ENCODE measurements around the gene SV2C. TPM values are rescaled to one million over a fixed set of nuclear protein-coding genes. Genes with fewer than 3 reads are reported as not detected.

SV2C gene
- total RNA-seq, 1 experiment from 2014 or later = 0.09 TPM

DNA sequence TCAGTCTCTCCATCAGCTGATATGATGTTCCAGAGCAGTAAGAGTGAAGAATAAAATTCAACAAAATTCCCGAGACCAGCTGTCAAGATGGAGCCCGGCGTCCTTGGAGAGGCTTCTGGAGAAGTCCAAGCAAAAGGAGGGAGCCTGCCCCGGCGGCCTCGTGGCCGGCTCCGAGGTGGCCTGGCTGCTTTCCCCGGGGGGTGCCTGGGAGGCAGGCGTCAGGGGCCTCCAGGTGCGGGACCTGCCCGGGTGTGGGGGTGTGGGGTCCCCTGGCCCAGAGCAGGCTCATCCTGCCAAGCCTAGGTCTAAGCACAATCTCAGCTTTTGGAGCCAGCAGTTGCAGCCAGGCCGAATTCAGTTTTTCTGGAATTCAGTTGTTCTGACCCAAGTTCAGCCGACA is 197.3 kb downstream of the SV2C start (continued):
- TF ChIP-seq ZNF396 (CRISPR knock-in tag; IDR thresholded peaks at IDR 0.05; ENCODE audit: borderline replicate concordance) (no peak), SMAD3 (CRISPR knock-in tag; IDR thresholded peaks at IDR 0.05; ENCODE audit: borderline replicate concordance) (no peak)
- TF ChIP-seq, protein P1, sequence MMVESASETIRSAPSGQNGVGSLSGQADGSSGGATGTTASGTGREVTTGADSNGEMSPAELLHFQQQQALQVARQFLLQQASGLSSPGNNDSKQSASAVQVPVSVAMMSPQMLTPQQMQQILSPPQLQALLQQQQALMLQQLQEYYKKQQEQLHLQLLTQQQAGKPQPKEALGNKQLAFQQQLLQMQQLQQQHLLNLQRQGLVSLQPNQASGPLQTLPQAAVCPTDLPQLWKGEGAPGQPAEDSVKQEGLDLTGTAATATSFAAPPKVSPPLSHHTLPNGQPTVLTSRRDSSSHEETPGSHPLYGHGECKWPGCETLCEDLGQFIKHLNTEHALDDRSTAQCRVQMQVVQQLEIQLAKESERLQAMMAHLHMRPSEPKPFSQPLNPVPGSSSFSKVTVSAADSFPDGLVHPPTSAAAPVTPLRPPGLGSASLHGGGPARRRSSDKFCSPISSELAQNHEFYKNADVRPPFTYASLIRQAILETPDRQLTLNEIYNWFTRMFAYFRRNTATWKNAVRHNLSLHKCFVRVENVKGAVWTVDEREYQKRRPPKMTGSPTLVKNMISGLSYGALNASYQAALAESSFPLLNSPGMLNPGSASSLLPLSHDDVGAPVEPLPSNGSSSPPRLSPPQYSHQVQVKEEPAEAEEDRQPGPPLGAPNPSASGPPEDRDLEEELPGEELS (CRISPR knock-in tag; IDR thresholded peaks at IDR 0.05) = no peak

DNA sequence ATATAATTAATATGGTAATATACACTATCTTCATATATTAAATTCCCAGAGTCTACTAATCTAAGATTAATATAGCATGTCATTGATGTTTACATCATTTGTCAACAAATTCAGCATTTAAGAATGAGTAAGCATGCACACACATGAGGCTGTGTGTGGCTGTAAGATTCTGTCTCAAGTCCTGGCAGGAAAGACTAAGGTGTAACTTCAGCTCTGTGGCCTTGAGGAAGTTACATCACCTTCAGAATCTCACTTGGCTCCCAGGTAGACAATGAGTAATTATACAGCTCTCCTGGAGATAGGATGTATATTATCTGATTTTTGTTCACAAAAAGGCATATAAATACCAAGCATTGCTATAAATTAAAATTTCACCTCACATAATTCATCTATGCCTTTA is 200.5 kb downstream of the SV2C start:
- ChIA-PET POLR2A (no interaction called here), CTCF (no interaction called here)
- H3K36me3 Mint-ChIP-seq = no peaks in the 10 kb centered on the region
- no peaks in the 10 kb centered on the region for H3K4me1 Mint-ChIP-seq
- no peaks in the 10 kb centered on the region for H3K27me3 Mint-ChIP-seq (ENCODE audit: low read depth)
- H3K27ac Mint-ChIP-seq = no peak overlapping the region
- TF ChIP-seq GRHL2 (CRISPR knock-in tag; IDR thresholded peaks at IDR 0.05; ENCODE audit: insufficient replicate concordance, severe bottlenecking) (no peak), RELA (CRISPR knock-in tag; IDR thresholded peaks at IDR 0.05; ENCODE audit: borderline replicate concordance) (no peak), GTF2I (CRISPR knock-in tag; conservative IDR thresholded peaks at IDR 0.05) (no peak), NR3C1 (CRISPR knock-in tag; conservative IDR thresholded peaks at IDR 0.05; ENCODE audit: low read depth) (no peak), SOX15 (CRISPR knock-in tag; IDR thresholded peaks at IDR 0.05) (no peak), ZNF671 (CRISPR knock-in tag; IDR thresholded peaks at IDR 0.05) (no peak)
- TF ChIP-seq, protein P2, sequence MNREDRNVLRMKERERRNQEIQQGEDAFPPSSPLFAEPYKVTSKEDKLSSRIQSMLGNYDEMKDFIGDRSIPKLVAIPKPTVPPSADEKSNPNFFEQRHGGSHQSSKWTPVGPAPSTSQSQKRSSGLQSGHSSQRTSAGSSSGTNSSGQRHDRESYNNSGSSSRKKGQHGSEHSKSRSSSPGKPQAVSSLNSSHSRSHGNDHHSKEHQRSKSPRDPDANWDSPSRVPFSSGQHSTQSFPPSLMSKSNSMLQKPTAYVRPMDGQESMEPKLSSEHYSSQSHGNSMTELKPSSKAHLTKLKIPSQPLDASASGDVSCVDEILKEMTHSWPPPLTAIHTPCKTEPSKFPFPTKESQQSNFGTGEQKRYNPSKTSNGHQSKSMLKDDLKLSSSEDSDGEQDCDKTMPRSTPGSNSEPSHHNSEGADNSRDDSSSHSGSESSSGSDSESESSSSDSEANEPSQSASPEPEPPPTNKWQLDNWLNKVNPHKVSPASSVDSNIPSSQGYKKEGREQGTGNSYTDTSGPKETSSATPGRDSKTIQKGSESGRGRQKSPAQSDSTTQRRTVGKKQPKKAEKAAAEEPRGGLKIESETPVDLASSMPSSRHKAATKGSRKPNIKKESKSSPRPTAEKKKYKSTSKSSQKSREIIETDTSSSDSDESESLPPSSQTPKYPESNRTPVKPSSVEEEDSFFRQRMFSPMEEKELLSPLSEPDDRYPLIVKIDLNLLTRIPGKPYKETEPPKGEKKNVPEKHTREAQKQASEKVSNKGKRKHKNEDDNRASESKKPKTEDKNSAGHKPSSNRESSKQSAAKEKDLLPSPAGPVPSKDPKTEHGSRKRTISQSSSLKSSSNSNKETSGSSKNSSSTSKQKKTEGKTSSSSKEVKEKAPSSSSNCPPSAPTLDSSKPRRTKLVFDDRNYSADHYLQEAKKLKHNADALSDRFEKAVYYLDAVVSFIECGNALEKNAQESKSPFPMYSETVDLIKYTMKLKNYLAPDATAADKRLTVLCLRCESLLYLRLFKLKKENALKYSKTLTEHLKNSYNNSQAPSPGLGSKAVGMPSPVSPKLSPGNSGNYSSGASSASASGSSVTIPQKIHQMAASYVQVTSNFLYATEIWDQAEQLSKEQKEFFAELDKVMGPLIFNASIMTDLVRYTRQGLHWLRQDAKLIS (CRISPR knock-in tag; IDR thresholded peaks at IDR 0.05; ENCODE audit: borderline replicate concordance) = no peak
- H3K9me3 Mint-ChIP-seq = no peaks in the 10 kb centered on the region
- no peak for DNase-seq (ENCODE audit: low spot score)
- no peak overlapping the region for H3K4me3 Mint-ChIP-seq
- ATAC-seq = no peak

DNA sequence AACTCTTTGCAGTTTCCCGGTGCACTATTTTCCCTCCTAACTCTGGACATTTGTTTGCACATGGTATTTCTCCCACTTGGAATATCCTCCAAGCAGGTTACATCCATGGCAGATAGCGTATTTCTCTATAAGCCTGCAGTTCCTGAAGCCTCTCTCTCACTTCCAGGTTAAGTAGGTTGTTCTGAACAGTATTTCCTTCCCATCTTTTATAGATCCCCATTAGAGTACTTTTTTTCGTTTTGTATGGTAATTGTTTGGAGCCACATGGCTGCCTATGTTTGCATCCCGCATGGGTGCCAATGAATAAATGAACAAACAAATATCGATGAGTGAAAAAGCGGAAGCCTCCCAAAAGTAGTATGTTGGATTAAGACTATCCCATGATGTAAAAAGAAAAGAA is 206.5 kb downstream of the SV2C start:
- Mint-ChIP-seq H3K27ac (no peak overlapping the region), H3K4me1 (peaks cover 10% of the 10 kb centered on the region), H3K36me3 (no peaks in the 10 kb centered on the region), H3K27me3 (ENCODE audit: low read depth) (no peaks in the 10 kb centered on the region), H3K4me3 (no peak overlapping the region), H3K9me3 (no peaks in the 10 kb centered on the region)
- ChIA-PET POLR2A (no interaction called here), CTCF (no interaction called here)
- DNase-seq (ENCODE audit: low spot score) (no peak), ATAC-seq (no peak)
- TF ChIP-seq, protein P3, sequence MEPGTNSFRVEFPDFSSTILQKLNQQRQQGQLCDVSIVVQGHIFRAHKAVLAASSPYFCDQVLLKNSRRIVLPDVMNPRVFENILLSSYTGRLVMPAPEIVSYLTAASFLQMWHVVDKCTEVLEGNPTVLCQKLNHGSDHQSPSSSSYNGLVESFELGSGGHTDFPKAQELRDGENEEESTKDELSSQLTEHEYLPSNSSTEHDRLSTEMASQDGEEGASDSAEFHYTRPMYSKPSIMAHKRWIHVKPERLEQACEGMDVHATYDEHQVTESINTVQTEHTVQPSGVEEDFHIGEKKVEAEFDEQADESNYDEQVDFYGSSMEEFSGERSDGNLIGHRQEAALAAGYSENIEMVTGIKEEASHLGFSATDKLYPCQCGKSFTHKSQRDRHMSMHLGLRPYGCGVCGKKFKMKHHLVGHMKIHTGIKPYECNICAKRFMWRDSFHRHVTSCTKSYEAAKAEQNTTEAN (CRISPR knock-in tag; IDR thresholded peaks at IDR 0.05) = no peak
- TF ChIP-seq SP1 (CRISPR knock-in tag; conservative IDR thresholded peaks at IDR 0.05) (no peak), ZNF138 (CRISPR knock-in tag; conservative IDR thresholded peaks at IDR 0.05) (no peak), CBFB (CRISPR knock-in tag; IDR thresholded peaks at IDR 0.05; ENCODE audit: low read depth) (no peak), TCF7 (CRISPR knock-in tag; IDR thresholded peaks at IDR 0.05; ENCODE audit: low read depth) (no peak)
- TF ChIP-seq, protein P4, sequence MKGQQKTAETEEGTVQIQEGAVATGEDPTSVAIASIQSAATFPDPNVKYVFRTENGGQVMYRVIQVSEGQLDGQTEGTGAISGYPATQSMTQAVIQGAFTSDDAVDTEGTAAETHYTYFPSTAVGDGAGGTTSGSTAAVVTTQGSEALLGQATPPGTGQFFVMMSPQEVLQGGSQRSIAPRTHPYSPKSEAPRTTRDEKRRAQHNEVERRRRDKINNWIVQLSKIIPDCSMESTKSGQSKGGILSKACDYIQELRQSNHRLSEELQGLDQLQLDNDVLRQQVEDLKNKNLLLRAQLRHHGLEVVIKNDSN (CRISPR knock-in tag; IDR thresholded peaks at IDR 0.05) = no peak
- TF ChIP-seq, protein P5, sequence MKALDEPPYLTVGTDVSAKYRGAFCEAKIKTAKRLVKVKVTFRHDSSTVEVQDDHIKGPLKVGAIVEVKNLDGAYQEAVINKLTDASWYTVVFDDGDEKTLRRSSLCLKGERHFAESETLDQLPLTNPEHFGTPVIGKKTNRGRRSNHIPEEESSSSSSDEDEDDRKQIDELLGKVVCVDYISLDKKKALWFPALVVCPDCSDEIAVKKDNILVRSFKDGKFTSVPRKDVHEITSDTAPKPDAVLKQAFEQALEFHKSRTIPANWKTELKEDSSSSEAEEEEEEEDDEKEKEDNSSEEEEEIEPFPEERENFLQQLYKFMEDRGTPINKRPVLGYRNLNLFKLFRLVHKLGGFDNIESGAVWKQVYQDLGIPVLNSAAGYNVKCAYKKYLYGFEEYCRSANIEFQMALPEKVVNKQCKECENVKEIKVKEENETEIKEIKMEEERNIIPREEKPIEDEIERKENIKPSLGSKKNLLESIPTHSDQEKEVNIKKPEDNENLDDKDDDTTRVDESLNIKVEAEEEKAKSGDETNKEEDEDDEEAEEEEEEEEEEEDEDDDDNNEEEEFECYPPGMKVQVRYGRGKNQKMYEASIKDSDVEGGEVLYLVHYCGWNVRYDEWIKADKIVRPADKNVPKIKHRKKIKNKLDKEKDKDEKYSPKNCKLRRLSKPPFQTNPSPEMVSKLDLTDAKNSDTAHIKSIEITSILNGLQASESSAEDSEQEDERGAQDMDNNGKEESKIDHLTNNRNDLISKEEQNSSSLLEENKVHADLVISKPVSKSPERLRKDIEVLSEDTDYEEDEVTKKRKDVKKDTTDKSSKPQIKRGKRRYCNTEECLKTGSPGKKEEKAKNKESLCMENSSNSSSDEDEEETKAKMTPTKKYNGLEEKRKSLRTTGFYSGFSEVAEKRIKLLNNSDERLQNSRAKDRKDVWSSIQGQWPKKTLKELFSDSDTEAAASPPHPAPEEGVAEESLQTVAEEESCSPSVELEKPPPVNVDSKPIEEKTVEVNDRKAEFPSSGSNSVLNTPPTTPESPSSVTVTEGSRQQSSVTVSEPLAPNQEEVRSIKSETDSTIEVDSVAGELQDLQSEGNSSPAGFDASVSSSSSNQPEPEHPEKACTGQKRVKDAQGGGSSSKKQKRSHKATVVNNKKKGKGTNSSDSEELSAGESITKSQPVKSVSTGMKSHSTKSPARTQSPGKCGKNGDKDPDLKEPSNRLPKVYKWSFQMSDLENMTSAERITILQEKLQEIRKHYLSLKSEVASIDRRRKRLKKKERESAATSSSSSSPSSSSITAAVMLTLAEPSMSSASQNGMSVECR (CRISPR knock-in tag; IDR thresholded peaks at IDR 0.05; ENCODE audit: borderline replicate concordance) = no peak
- TF ChIP-seq, protein P6, sequence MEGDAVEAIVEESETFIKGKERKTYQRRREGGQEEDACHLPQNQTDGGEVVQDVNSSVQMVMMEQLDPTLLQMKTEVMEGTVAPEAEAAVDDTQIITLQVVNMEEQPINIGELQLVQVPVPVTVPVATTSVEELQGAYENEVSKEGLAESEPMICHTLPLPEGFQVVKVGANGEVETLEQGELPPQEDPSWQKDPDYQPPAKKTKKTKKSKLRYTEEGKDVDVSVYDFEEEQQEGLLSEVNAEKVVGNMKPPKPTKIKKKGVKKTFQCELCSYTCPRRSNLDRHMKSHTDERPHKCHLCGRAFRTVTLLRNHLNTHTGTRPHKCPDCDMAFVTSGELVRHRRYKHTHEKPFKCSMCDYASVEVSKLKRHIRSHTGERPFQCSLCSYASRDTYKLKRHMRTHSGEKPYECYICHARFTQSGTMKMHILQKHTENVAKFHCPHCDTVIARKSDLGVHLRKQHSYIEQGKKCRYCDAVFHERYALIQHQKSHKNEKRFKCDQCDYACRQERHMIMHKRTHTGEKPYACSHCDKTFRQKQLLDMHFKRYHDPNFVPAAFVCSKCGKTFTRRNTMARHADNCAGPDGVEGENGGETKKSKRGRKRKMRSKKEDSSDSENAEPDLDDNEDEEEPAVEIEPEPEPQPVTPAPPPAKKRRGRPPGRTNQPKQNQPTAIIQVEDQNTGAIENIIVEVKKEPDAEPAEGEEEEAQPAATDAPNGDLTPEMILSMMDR (IDR thresholded peaks at IDR 0.05) = no peak
